ENCODE measurements around the gene ZNF471.

GRCh38 chr19:56543776-56544175, 36.1 kb downstream of the ZNF471 start:
- TF ChIP-seq CTCF (conservative IDR thresholded peaks at IDR 0.05; ENCODE audit: low read depth, low read length): no peak
- no peak for TF ChIP-seq EZH2 (IDR thresholded peaks at IDR 0.05; ENCODE audit: low read length, unreplicated experiment)
- no peak for TF ChIP-seq EZH2phosphoT487 (IDR thresholded peaks at IDR 0.05; ENCODE audit: borderline replicate concordance, low read length)

All from PC-3 (cell line).